IMR-90 (cell line): Measurements from ENCODE around the gene RAVER1. TPM values are rescaled to one million over a fixed set of nuclear protein-coding genes. Genes with fewer than 3 reads are reported as not detected.

Experiments used
- ATAC-seq: fragments of 200-7000 bp; cut with Tn5 transposase; 2 replicates; pipeline ENCODE4 v1.9.1; 2020; ENCODE audit warnings: low read depth, mild to moderate bottlenecking, moderate library complexity
- BruUV-seq: library from RNA; stranded (reverse); fragments of 400-500 nt; replicated peaks from 2 replicates; lab custom pipeline; 2021; lab: Mats Ljungman, UMichigan
- CTCF ChIA-PET: fragments of 300-600 bp; formaldehyde crosslinking; extraction: SDS; loops from one replicate; lab custom pipeline; 2021; ENCODE audit warnings: antibody characterized with exemption; lab: Yijun Ruan, JAX
- POLR2A ChIA-PET: fragments of 300-600 bp; sonication (Branson Sonifier 250); formaldehyde crosslinking; loops from one replicate; lab custom pipeline; 2022; ENCODE audit warnings: antibody characterized with exemption; ENCODE audit not compliant: unreplicated experiment; lab: Charles Lee
- DNase-seq: peaks from one replicate; pipeline ENCODE4 v3.0.0; 2013
- H2AFZ ChIP-seq: replicated peaks from 2 replicates; pipeline ENCODE3; 2013; ENCODE audit warnings: low read length, mild to moderate bottlenecking; ENCODE audit not compliant: poor library complexity
- H2AK5ac ChIP-seq: 2 replicates; pipeline ENCODE4 v1.6.1; 2013; ENCODE audit warnings: low read depth, low read length, inconsistent platforms
- H2AK9ac ChIP-seq: replicated peaks from 2 replicates; pipeline ENCODE3; 2013; ENCODE audit warnings: mild to moderate bottlenecking, low read depth, low read length, moderate library complexity; ENCODE audit not compliant: poor library complexity
- H2BK120ac ChIP-seq: 2 replicates; pipeline ENCODE4 v1.6.1; 2013; ENCODE audit warnings: low read depth, low read length, inconsistent platforms
- H2BK15ac ChIP-seq: 3 replicates; pipeline ENCODE4 v1.6.1; 2013; ENCODE audit warnings: low read depth, low read length, inconsistent platforms
- H2BK20ac ChIP-seq: 2 replicates; pipeline ENCODE4 v1.6.1; 2013; ENCODE audit warnings: low read depth, mild to moderate bottlenecking, inconsistent platforms, low read length, moderate library complexity
- H2BK5ac ChIP-seq: 2 replicates; pipeline ENCODE4 v1.6.1; 2013; ENCODE audit warnings: mild to moderate bottlenecking, low read depth, low read length, inconsistent platforms; ENCODE audit not compliant: poor library complexity, severe bottlenecking
- H3K14ac ChIP-seq: replicated peaks from 2 replicates; pipeline ENCODE4 v1.6.1; 2013; ENCODE audit warnings: low read depth, low read length, inconsistent platforms
- H3K18ac ChIP-seq: 2 replicates; pipeline ENCODE4 v1.6.1; 2013; ENCODE audit warnings: low read depth, low read length, control low read depth
- H3K23ac ChIP-seq: 2 replicates; pipeline ENCODE4 v1.6.1; 2013; ENCODE audit warnings: low read depth, low read length, inconsistent platforms
- H3K27ac ChIP-seq: 2 replicates; pipeline ENCODE4 v1.5.1; 2013; ENCODE audit warnings: mild to moderate bottlenecking, control low read depth, low read length; ENCODE audit not compliant: insufficient read depth
- H3K27me3 ChIP-seq: 2 replicates; pipeline ENCODE4 v1.6.1; 2013; ENCODE audit warnings: low read length; ENCODE audit not compliant: control insufficient read depth, insufficient read depth
- H3K36me3 ChIP-seq: 2 replicates; pipeline ENCODE4 v1.6.1; 2013; ENCODE audit warnings: low read length, mixed read lengths; ENCODE audit not compliant: control insufficient read depth, insufficient read depth
- H3K4ac ChIP-seq: 2 replicates; pipeline ENCODE4 v1.6.1; 2013; ENCODE audit warnings: low read depth, low read length, inconsistent platforms
- H3K4me1 ChIP-seq: 2 replicates; pipeline ENCODE4 v1.6.1; 2013; ENCODE audit warnings: low read length, mixed read lengths; ENCODE audit not compliant: control insufficient read depth, insufficient read depth
- H3K4me2 ChIP-seq: 2 replicates; pipeline ENCODE4 v1.6.1; 2013; ENCODE audit warnings: low read depth, mild to moderate bottlenecking, control low read depth, low read length, moderate library complexity
- H3K4me3 ChIP-seq: 2 replicates; pipeline ENCODE4 v1.5.1; 2013; ENCODE audit warnings: low read depth, mild to moderate bottlenecking, control low read depth, low read length, moderate library complexity; ENCODE audit not compliant: insufficient read depth
- H3K56ac ChIP-seq: 2 replicates; pipeline ENCODE4 v1.6.1; 2013; ENCODE audit warnings: low read length, inconsistent platforms; ENCODE audit not compliant: insufficient read depth; ENCODE audit errors: extremely low read depth
- H3K79me1 ChIP-seq, 2 experiments: 2 replicates each; pipeline ENCODE4 v1.6.1; 2013; ENCODE audit warnings: low read length in 2 of 2, inconsistent platforms in 1 of 2, low read depth in 1 of 2
- H3K9ac ChIP-seq: 2 replicates; pipeline ENCODE4 v1.6.1; 2013; ENCODE audit warnings: low read depth, low read length, control low read depth
- H3K9me1 ChIP-seq: 2 replicates; pipeline ENCODE4 v1.6.1; 2013; ENCODE audit warnings: low read length, inconsistent platforms; ENCODE audit not compliant: insufficient read depth
- H3K9me3 ChIP-seq: 2 replicates; pipeline ENCODE4 v1.6.1; 2013; ENCODE audit warnings: low read length; ENCODE audit not compliant: control insufficient read depth, insufficient read depth
- H4K20me1 ChIP-seq: 2 replicates; pipeline ENCODE4 v1.6.1; 2013; ENCODE audit warnings: low read length, inconsistent platforms; ENCODE audit not compliant: insufficient read depth
- H4K5ac ChIP-seq: 2 replicates; pipeline ENCODE4 v1.6.1; 2013; ENCODE audit warnings: mild to moderate bottlenecking, low read depth, low read length, control low read depth
- H4K8ac ChIP-seq, 2 experiments: 2 replicates each; pipeline ENCODE4 v1.6.1; 2013; ENCODE audit warnings: low read depth in 2 of 2, low read length in 2 of 2, control low read depth in 1 of 2, inconsistent platforms in 1 of 2
- H4K91ac ChIP-seq: 2 replicates; pipeline ENCODE4 v1.6.1; 2013; ENCODE audit warnings: low read depth, low read length, inconsistent platforms; ENCODE audit not compliant: insufficient read depth
- BHLHE40 ChIP-seq: fragments of 150-350 bp; IDR thresholded peaks from 2 replicates; pipeline ENCODE4 v1.6.1; 2016; ENCODE audit warnings: mild to moderate bottlenecking, low read depth, low read length
- CEBPB ChIP-seq: IDR thresholded peaks from 2 replicates; pipeline ENCODE4 v1.6.1; 2012; ENCODE audit warnings: low read depth, low read length, improper control_type of control experiment
- CHD1 ChIP-seq: IDR thresholded peaks from 2 replicates; pipeline ENCODE4 v1.6.1; 2012; ENCODE audit warnings: low read depth, low read length, improper control_type of control experiment
- MAFK ChIP-seq: IDR thresholded peaks from 2 replicates; pipeline ENCODE4 v1.6.1; 2012; ENCODE audit warnings: low read depth, low read length, improper control_type of control experiment
- MAZ ChIP-seq: IDR thresholded peaks from 2 replicates; pipeline ENCODE4 v1.6.1; 2012; ENCODE audit warnings: low read depth, mild to moderate bottlenecking, low read length, improper control_type of control experiment, moderate library complexity, borderline replicate concordance
- NFE2L2 ChIP-seq: fragments of 150-350 bp; IDR thresholded peaks from 2 replicates; pipeline ENCODE4 v1.6.1; 2016; ENCODE audit warnings: low read depth, mild to moderate bottlenecking, low read length
- RAD21 ChIP-seq: IDR thresholded peaks from 2 replicates; pipeline ENCODE4 v1.6.1; 2012; ENCODE audit warnings: low read length, improper control_type of control experiment
- RFX5 ChIP-seq: IDR thresholded peaks from 2 replicates; pipeline ENCODE4 v1.8.0; 2012; ENCODE audit warnings: low read depth, mild to moderate bottlenecking, low read length, moderate library complexity
- SMC3 ChIP-seq: fragments of 150-350 bp; IDR thresholded peaks from 2 replicates; pipeline ENCODE4 v1.6.1; 2016; ENCODE audit warnings: low read depth, mild to moderate bottlenecking, antibody characterized with exemption, low read length, moderate library complexity
- WGBS, 2 experiments: methylation state at CpG; one replicate each; pipeline versions ENCODE4 v1.1.5 to v1.1.7; 2013; ENCODE audit warnings: missing lambda C conversion rate in 2 of 2; ENCODE audit not compliant: insufficient read length in 1 of 2; ENCODE audit errors: extremely low coverage in 2 of 2; 5-methylcytosine and 5-hydroxymethylcytosine counted together
- dilution Hi-C: fragments of 300-500 bp; cut with HindIII; formaldehyde crosslinking; loops from one replicate; pipeline ENCODE4 v1.14.3; 2018; ENCODE audit warnings: low sequenced_read_pairs; ENCODE audit not compliant: unreplicated experiment
- in situ Hi-C: fragments of 300-500 bp; cut with MboI; formaldehyde crosslinking; loops from 3 replicates; pipeline ENCODE4 v1.14.3; 2019; ENCODE audit warnings: low sequenced_read_pairs, inconsistent platforms, mixed read lengths
- intact Hi-C: fragments of 100-400 bp; cut with micrococcal nuclease; formaldehyde crosslinking; loops from 2 replicates; pipeline ENCODE4 v1.10.0; 2022
- polyA plus RNA-seq, 3 experiments: library from polyadenylated mRNA; depleted of rRNA; stranded (reverse); fragments of >200 nt; gene quantifications; 2 replicates each; pipeline ENCODE4 v1.2.3, GENCODE V29; 2012; ENCODE audit warnings: low replicate concordance in 1 of 3
- total RNA-seq: library from RNA; depleted of rRNA; stranded (reverse); fragments of >200 nt; gene quantifications from 2 replicates; pipeline ENCODE4 v1.2.3, GENCODE V29; 2012
- TF ChIP-seq, protein P1 (sequence below): fragments of 150-350 bp; IDR thresholded peaks from 2 replicates; pipeline ENCODE4 v1.6.1; 2016; ENCODE audit warnings: low read depth, mild to moderate bottlenecking, low read length, moderate library complexity, borderline replicate concordance
- TF ChIP-seq, protein P2 (sequence below): fragments of 150-350 bp; IDR thresholded peaks from 2 replicates; pipeline ENCODE4 v1.6.1; 2017; ENCODE audit warnings: mild to moderate bottlenecking, antibody characterized with exemption, low read length, low read depth

Gene RAVER1
- total and polyA plus RNA-seq, 2 of the 4 experiments (the other 2 are of a cell fraction) = 2.7 to 18.1 TPM

- peak overlapping the region; percentile 33; the same call in 1 of the 2 replicates for H2BK20ac ChIP-seq
- CTCF ChIA-PET = no interaction called here
- no peaks in the 10 kb centered on the region for H3K36me3 ChIP-seq
- H3K9me1 ChIP-seq = peaks cover 5% of the 10 kb centered on the region; the same call in 1 of the 2 replicates
- H3K79me1 ChIP-seq = no peaks in the 10 kb centered on the region
- dilution Hi-C loops = no loop called here
- H3K27me3 ChIP-seq = no peaks in the 10 kb centered on the region
- H2AK5ac ChIP-seq = peak overlapping the region; percentile 85; the same call in 1 of the 2 replicates
- H3K27ac ChIP-seq = no peak overlapping the region
- H3K4ac ChIP-seq = peak overlapping the region; percentile 64
- in situ Hi-C loops = no loop called here
- 0 out of 2 replicates have a peak overlapping the region, but pooled peaks have one; percentile 59 for H4K5ac ChIP-seq
- POLR2A ChIA-PET = no interaction called here
- no peak overlapping the region for H3K23ac ChIP-seq
- H3K56ac ChIP-seq = no peak overlapping the region
- H4K20me1 ChIP-seq = no peaks in the 10 kb centered on the region
- ATAC-seq (no peak), DNase-seq (no peak)
- H2AFZ ChIP-seq = no peak overlapping the region
- peaks cover 5% of the 10 kb centered on the region for H3K4me1 ChIP-seq
- WGBS, 2 experiments = 60% methylated on average over 2 of the region's 9 CpGs; no CpG with 5 or more reads in 1 of the 2 experiments
- H3K4me2 ChIP-seq = no peak overlapping the region
- H2BK5ac ChIP-seq = no peak overlapping the region
- H4K91ac ChIP-seq = peak overlapping the region; percentile 61
- H3K4me3 ChIP-seq = no peak overlapping the region
- intact Hi-C loops = no loop called here
- H4K8ac ChIP-seq = peak overlapping the region; percentile 40 to 97; a peak in 2 of 4 replicates
- no peak for TF ChIP-seq RAD21
- TF ChIP-seq, protein P1, sequence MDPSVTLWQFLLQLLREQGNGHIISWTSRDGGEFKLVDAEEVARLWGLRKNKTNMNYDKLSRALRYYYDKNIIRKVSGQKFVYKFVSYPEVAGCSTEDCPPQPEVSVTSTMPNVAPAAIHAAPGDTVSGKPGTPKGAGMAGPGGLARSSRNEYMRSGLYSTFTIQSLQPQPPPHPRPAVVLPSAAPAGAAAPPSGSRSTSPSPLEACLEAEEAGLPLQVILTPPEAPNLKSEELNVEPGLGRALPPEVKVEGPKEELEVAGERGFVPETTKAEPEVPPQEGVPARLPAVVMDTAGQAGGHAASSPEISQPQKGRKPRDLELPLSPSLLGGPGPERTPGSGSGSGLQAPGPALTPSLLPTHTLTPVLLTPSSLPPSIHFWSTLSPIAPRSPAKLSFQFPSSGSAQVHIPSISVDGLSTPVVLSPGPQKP = no peak
- no peak for TF ChIP-seq CEBPB
- no peak for TF ChIP-seq MAFK
- TF ChIP-seq MAZ = no peak
- no peak for TF ChIP-seq NFE2L2
- TF ChIP-seq SMC3 = no peak
- TF ChIP-seq, protein P2, sequence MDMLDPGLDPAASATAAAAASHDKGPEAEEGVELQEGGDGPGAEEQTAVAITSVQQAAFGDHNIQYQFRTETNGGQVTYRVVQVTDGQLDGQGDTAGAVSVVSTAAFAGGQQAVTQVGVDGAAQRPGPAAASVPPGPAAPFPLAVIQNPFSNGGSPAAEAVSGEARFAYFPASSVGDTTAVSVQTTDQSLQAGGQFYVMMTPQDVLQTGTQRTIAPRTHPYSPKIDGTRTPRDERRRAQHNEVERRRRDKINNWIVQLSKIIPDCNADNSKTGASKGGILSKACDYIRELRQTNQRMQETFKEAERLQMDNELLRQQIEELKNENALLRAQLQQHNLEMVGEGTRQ = no peak
- no peak for TF ChIP-seq CHD1
- no peak for TF ChIP-seq BHLHE40
- TF ChIP-seq RFX5 = no peak
- H3K14ac ChIP-seq = no peak overlapping the region
- no TSS peak for BruUV-seq
- H3K9ac ChIP-seq = no peak overlapping the region
- H2BK120ac ChIP-seq = peak overlapping the region; percentile 20
- no peaks in the 10 kb centered on the region for H3K9me3 ChIP-seq
- peak overlapping the region; percentile 28 for H2AK9ac ChIP-seq
- H2BK15ac ChIP-seq = peak overlapping the region; percentile 83; the same call in 2 of the 3 replicates
- H3K18ac ChIP-seq = no peak overlapping the region
Measured at GRCh38 chr19:10277795-10278589, 55.3 kb downstream of the RAVER1 start.
